ENCODE measurements around the gene HMGCS2.

HMGCS2 gene

DNA sequence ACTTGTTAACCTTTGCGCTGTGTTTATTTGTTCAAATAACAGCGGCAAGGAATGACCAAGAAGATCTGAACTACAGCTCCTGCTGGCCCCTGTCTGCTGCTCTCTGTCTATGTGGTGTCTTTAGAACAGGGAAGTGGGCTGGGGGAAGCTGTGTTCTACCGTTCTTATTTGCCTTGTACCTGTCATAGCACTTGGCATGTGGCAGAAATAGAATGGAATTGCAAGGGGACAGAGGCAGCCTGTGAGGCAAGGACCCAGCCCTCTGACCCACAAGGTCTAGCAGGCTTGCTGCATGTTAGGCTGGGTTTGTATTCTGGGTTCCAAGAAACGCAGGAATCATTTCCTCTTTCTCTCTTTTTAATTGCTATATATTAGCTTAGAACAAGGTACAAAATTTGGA, 20.7 kb downstream of the HMGCS2 start:
- DNase-seq, result no peak

DNA sequence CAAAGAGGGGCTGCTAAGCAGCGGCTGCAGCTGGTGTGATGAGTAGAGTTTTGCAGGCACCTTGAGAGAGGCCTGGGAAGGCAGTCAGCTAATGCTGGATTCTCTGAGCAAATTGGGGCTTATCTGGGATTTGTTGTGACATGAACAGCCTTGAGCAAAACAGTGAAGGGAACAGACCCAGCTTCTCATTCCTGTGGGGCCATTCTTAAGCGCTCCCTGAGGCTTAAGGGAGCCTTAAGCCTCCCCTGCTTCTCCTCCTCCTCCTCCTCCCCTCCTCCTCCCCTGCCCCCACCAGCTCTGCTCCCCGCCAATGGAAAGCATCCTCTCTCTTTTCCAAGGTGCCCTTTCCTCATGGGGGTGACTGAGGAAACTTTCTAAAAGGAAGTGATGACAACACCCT, 21.3 kb downstream of the HMGCS2 start:
- DNase-seq, result no peak

DNA sequence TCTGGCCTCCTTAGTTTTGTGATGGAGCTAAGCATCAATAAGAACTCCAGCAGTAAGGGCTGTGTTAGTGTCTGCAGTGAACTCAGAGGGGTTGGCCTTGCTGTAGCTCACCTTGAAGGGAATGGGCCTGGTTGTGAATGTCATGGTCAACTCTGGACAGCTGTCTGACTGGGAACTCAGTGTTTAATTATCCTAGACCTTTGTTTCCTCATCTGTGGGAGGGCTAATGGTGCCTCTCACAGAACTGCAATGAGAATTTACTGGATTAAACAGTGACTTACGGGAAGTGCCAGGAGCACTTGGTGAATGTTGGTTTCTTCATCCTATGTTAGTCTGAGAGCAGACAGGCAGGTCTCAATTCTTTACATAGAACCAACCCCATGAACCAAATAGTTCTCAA, 23.7 kb downstream of the HMGCS2 start:
- no peak for DNase-seq

DNA sequence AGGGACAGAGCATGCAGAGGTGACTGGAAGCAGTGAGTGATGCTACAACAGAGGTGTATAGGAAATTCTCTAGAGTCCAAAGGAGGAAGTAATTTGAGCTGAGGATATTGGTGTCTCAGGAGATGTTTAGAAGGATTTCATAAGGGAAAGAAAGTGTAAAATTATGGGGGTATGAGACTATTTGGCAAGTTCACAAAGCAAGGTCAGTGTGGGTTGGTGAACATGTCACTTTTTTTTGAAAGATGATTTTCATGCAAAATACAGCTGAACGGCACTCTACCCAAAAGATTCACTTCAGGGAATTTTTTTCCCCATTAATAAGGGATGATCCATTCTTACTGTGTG, 24.1 kb downstream of the HMGCS2 start:
- DNase-seq, result no peak

DNA sequence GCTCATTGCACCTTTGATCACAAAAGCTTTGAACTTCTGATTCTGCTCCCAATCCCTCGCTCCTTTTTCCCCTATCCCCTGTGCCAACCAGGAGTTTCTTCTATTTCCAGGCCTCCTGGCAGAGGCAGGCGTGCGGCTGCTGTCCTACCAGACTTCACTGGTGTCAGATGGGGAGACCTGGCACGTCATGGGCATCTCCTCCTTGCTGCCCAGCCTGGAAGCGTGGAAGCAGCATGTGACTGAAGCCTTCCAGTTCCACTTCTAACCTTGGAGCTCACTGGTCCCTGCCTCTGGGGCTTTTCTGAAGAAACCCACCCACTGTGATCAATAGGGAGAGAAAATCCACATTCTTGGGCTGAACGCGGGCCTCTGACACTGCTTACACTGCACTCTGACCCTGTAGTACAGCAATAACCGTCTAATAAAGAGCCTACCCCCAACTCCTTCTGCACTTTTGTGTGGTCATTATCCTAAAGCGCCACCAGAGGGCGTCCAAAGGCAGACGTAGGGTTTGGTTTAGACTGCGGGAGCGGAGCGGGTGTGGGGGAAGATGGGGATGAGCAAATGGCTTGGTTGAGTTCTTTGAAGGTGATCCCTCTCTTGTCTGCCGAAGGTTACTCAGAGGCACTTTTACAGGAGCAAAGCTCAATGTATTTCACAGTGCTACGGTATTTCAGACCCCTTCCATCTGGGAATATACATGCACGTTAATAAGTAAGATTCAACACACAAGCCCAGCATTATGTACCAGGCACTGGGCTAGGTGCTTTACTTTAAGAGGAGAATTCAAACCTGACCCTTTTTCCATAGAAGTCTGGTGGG, 24.7 kb downstream of the HMGCS2 start:
- DNase-seq, result peak; percentile 75

DNA sequence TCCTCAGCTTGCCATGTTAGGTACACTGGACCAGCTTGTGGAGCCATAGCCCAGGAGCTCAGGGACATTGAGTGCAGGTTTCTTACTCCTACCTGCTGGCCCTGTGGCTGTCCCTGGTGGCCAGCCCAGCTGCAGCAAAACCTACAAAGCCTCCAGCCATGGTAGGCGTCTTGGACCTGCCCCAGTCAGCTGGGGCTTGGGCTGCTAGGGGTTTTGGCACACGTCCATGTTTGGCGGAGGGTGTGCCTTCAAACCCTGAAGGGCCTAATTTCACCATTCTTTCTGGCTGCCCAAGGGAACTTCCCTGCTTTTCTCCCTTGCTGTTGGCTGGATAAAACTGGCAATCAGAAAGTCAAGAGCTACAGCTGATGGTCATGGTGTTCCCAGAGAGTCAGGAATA, 25.4 kb downstream of the HMGCS2 start:
- no peak for DNase-seq

DNA sequence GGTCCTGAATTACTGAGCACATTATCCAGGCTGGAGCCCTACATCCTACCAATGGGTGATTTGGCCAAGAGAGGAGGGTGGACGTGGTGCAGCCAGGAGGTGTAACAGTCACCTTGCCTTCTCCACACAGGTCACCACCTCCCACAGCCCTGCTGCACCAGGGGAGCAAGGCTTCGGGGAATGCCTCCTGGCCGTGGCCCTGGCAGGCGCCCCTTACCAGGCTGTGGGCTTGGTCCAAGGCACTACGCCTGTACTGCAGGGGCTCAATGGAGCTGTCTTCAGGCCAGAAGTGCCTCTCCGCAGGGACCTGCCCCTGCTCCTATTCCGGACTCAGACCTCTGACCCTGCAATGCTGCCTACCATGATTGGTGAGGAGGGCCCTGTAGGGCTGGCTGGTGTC, 26.0 kb downstream of the HMGCS2 start:
- DNase-seq, result no peak

DNA sequence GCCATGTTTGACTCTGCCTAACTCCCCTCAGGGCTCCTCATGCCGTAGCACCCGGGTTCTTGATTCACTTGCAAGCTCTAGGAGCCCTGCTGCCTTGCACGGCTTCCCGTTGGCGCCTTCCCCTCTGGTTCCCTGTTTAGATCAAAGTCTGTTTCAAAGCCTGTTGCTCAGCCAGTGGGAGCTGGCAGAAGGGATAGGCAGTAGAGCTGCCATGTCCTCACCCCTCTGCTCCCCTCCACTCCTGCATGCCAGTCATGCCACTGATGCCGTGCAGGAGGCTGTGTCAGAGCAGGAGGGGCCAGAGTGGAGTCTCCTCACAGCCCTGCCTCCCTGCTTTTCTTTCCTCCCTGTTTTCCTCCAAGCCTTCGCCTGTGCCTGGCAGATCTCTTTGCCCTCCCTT, 26.5 kb downstream of the HMGCS2 start:
- DNase-seq, result peak; percentile 15

DNA sequence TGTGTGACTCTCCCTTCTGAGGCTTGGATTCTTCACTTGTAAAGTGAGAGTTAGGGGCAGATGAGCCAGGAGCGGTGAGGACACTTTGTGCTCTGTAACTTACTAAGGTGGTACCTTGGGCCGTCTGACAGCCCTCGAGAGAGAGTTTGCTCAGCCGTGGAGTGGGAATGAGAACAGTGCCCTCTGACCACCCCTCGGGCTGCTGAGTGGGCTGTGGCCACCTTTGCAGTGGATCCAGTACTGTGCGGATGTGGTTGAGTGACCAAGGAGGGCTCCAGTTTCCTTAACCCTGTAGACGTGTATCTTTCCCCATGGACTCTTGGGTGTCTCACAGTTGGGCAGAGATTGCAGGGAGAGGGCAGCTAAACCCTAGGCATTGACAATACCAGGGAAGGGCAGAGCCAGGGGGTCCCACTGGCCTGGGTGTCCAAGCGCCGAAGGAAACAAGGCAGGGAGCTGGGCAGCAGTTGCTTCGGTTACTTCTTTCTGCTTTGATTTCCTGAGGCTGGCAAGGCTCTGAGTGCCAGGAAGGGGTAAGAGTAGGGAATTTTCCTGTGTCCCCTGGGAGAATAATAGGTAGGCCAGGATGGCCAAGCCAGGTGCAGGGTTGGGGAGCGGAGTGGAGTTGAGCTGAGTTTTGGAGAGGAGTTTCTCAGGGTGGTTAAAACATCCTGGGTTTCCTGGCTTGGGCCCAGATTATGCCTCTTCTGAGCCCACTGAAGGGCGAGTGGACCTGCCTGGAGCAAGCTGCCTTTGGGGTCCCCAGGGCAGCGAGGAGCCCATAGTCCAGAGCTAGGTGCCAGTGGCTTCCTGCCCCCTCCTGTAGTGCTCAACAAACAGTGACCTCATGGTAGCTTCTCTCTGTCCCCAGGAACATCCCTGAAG, 27.6 kb downstream of the HMGCS2 start:
- no peak for DNase-seq

DNA sequence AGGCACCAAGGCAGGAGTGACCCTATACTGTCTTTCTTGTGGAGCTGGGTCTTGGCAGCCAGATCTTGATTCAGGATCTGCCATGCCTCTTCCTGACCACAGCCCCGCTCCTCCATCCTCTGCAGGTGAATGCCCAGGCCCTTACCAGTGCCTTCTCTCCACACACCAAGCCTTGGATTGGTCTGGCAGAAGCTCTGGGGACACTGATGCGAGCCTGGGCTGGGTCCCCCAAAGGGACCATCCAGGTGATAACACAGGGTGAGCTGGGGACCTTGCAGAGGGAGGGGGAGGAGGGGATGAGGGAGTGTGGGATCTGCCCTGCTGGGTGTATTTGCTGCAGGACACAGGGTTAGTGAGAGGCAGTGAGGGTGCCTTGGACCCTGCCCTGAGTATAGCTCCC, 28.4 kb downstream of the HMGCS2 start:
- DNase-seq, result no peak

DNA sequence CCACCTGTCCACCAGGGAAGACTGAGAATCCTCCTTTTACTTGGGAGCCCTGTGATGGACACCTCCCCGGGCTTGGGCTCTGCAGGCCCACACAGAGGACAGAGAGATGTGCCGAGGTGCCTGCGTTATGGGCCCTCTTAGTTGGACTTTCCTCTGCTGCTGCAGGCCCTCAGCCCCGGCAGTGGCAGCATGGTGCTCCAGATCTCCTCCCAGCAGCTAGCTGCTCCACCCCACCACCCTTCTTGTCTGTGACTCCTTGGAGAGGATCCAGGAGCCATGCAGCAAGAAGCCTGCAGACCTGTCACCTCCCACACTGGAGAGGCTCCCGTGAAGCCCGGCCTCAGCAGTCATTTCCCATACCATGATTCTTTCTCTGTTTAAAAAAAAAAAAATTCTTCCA, 29.6 kb downstream of the HMGCS2 start:
- DNase-seq, result no peak

DNA sequence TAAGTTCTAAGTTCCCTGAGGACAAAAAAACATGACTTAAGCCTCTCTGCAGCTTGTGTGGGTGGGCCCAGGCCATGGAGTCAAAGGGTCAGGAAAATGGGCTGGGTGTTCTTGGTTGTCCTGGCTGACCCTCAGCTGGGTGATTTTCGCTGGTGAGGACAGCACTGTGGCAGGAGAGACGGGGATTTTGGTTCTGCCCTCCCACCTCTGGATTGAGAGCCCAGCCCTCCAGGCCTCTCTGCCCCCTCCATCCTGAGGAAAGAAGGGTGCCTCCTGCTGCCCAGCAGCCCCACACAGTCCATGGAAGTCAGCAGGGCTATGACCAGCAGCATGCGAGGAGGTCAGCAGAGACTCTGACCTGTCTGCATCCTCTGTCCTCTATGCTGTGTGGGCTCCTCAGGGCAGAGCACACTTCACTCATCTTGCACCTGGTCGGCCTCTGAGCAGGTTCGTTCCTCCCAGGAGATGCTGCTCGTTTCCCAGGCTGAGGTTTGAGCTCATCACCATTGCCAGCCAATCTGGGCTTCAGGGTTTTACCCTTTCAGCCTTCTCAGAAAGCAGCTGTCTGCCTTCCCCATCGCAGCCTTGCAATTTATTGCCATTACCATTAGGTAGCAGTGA, 30.5 kb downstream of the HMGCS2 start:
- DNase-seq, result no peak

DNA sequence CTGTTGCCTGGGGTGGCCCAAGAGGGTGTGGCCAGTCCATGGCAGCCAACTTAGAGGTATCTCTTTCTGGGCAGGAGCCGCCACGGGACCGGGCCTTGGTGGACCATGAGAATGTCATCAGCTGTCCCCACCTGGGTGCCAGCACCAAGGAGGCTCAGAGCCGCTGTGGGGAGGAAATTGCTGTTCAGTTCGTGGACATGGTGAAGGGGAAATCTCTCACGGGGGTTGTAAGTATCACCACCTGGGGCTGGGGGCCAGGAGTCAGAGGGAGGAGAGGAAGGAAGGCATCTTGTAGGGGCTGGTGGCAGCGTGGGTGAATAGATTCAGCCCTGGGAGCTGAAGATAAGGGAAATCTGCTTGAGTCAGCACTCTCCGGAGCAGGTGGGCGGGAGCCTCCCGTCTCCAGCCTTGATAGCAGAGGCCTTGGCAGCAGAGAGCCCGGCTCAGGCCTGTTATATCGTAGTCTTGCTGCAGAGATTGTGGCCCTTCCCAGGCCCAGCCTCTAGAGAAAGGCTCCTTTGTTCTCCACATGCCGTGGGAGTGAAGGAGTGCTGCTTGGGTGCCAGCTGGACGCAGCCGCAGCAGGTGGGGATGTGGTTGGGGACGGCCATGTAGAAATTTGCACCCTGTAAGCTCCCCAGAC, 31.5 kb downstream of the HMGCS2 start:
- DNase-seq, result no peak

DNA sequence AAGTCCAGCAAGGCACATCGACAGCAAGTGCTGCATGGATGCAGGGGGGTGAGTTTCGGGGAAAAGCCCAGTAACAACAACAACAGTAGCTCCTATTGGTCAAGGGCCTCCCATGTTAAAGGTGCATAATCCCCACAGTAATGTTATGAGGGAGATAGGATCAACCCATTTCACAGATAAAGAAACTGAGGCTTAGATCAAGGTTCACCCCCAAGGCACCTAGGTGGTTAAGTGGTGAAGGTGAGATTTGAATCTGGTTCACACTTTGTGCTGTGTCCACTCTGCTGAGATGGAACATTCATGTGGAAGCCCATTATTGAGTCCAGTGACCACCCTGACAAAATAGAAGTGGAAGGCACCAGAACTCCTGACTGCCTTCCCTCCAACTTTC, 32.1 kb downstream of the HMGCS2 start:
- DNase-seq, result no peak

DNA sequence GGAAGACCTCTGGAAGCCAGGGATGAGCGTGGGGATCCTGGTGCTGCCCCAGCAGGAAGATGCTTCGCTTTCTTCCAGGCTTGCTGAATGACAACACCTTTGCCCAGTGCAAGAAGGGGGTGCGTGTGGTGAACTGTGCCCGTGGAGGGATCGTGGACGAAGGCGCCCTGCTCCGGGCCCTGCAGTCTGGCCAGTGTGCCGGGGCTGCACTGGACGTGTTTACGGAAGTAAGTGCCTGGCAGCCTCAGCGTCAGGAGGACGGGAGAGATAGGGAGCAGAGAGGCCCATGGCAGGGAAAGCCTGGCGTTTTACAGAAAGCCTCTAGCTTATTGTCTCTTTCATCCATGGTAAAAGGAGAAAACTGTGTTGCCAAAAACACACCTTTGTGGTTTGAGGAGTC, 33.5 kb downstream of the HMGCS2 start:
- DNase-seq, result no peak

DNA sequence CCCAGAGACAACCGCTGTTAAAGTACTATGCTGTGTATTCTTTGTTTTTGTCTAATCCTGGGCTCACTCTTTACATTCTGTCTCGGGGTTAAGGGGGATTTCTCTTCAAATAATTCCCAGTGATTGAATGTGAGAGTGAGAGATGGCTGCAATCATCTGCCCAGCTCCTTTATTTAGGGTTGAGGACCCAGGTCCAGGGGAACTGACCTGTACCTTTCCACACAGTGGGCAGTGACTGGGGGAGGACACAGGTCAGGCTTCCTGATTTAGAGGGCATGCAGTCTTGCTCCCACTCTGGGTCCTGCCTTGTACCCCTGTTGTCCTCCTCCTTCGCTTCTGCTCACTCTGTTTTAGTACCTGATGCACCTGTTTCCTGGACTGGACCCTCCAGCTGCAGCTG, 35.0 kb downstream of the HMGCS2 start:
- no peak for DNase-seq

DNA sequence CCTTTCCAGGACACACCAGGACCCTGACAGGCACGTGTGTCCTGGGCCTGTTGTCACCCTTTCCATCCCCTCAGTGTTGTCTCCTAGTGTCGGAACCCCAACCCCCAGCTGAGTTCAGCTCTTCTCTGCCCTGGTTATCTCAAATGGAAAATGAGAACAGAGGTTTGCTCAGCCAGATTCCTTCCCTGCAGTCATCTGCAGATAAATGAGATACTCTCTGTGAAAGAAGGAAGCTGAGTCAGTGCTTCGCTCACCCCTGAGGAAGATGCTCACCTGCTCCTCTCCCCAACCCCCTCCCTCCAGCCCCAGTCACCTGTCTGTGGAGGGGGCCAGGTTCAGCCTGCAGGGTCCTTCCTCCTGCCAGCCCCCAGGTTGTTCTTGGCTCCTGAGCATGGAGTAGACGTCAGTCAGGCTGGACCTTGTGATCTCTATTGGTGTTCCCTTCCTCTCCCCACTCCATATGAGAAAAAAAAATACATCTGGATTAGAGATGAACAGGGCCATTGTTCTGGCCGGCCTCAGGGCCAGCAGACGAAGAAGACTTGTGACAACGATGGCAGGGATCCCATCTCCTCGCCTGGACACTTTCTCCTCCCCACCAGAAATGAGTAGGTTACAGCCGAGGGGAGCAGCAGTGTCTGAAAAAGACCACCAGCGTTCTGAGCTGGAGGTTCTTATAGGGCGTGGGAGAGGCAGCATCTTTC, 36.1 kb downstream of the HMGCS2 start:
- DNase-seq, result no peak

DNA sequence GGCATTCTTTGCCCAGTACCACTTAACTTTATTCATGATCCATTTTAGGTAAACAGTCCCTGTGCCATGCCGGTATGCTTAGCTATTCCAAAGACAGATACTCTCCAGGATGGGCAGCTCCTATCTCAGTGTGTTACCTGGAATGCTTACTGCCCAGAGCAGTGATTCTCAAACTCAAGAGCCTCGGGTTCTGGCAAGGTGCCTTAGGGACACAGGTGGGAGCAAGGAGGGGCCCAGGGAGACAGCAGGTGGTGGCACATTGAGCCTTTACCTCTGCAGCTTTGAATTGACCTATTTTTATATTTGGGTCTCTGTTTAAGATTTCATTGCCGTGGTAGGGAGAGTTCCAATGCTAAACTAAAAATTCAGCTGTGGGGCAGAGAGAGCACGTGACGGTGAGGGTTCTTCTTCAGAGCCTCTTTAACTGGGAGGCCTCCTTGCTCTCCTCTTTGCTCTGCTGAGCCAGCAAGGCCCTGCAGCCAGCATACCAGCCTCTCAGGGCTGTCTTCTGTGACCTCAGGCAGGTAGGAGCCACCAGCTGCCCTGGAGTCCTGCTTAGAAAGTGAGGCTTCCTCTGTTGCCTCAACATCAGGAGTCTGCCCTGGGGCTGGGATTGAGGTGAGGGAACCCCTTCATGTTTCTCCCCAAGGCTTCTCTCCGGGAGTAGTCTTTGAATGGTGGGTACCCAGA, 36.8 kb downstream of the HMGCS2 start:
- DNase-seq, result no peak

DNA sequence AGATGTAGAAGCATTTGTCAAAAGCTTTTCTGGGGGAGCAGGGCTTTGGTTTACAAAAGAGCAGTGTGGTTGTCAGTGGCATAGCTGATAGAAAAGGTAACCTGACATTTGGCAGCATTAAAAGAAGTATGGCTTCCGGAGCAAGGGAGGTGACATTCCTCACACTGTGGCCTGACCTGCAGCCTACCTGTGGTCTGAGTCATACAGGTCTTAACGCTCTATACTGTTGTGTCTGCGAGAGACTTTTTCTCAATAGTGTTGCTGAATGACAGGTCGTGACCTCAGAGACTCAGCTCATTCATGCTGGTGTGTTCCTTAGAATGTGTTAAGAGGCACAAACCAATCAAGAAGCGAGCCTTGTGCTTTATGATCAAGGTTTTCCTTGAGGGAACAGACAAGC, 37.6 kb downstream of the HMGCS2 start:
- no peak for DNase-seq

DNA sequence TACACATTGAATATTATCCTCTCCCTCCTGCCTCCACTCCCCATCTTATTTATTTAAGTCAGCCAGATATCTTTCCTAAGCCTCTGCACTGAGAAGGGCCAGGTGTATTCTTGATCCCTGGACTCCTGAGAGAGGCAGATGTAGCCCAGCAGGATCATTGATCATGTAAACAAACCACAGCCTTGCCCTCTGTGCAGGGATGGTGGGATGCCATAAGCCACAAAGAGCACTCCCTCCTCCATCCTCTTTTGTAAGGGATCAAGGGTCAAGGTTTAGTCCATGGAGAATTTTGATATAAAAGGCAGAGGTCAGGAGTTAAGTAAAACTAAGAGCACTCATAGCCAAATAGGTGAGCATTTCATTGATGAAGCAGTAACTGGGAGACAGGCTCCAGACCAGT, 39.7 kb downstream of the HMGCS2 start:
- DNase-seq, result no peak

DNA sequence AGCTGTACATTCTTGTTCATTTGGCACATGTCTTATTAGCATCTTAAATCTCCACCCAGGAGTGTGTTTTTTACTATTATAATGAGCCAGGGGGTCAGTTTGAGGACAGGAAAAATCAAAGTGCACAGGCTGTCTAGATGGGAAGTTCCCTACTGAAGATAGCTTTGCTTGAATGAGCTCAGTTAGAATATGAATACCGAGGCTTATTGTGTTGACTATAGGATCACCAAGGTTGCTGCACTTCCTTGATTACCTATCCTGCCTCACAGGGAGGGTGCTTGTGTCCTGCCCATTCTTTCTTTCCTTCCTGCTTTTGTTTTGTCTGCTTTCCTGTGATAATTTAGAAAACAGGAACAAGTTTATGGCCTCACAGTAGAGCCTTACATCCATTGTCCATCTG, 40.7 kb downstream of the HMGCS2 start:
- no peak for DNase-seq

DNA sequence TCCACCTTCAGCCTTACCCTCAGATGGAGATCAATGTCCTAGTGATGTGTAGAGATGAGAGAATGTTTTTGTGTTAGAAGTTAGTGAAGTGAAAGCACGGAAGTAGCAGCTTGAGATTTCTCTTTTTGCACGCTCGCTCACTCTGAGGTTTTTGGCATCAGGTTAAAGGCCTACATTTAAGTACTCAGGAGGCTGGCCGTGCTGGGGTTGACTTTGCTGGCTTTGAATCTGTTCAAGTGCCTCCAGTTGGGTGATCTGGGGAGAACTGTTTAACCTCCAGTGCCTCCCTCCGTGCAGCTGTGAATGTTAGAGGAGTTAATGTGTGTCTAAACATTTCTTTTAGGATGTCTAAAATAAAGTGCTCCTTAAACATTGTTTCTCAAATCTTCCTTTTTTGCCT, 43.1 kb downstream of the HMGCS2 start:
- DNase-seq, result no peak
